Amniotic stem cell (primary cell): Measurements from ENCODE around the gene CR1.
"Not testable (repeated sequence)": the region's sequence is repeated elsewhere in the genome, so short reads cannot be mapped to it uniquely, and the experiment has no call there.

Experiments
- DNase-seq: peaks from one replicate; lab custom pipeline; 2025; lab: John Stamatoyannopoulos, UW

CR1 gene

GRCh38 chr1:207644166-207644851 is 148.4 kb downstream of the CR1 start:
- no peak for DNase-seq

- peak; percentile 7 for DNase-seq
Measured at GRCh38 chr1:207644852-207645634, 149.1 kb downstream of the CR1 start, which contains the start of gene CR1L. Gene CR1L (plus strand): TSS chr1:207645133. CDS start chr1:207645234, 101 bp downstream.

GRCh38 chr1:207645635-207646081 is 149.7 kb downstream of the CR1 start:
- no peak for DNase-seq

- DNase-seq: no peak
Measured at GRCh38 chr1:207646171-207646570, 150.2 kb downstream of the CR1 start.

GRCh38 chr1:207646944-207647579 is 151.1 kb downstream of the CR1 start:
- DNase-seq: no peak

- DNase-seq: no peak
Measured at GRCh38 chr1:207647671-207648333, 151.8 kb downstream of the CR1 start.

- DNase-seq: no peak
Measured at GRCh38 chr1:207648334-207649209, 152.6 kb downstream of the CR1 start.

GRCh38 chr1:207649210-207649753 is 153.3 kb downstream of the CR1 start:
- no peak for DNase-seq

- DNase-seq: no peak
Measured at GRCh38 chr1:207649865-207650580, 154.1 kb downstream of the CR1 start.

GRCh38 chr1:207651583-207651982 is 155.6 kb downstream of the CR1 start:
- no peak for DNase-seq

GRCh38 chr1:207654320-207654719 is 158.4 kb downstream of the CR1 start:
- DNase-seq: no peak

- no peak for DNase-seq
Measured at GRCh38 chr1:207658408-207658807, 162.5 kb downstream of the CR1 start.

GRCh38 chr1:207658904-207659485 is 163.0 kb downstream of the CR1 start:
- no peak for DNase-seq

GRCh38 chr1:207659545-207660153 is 163.7 kb downstream of the CR1 start:
- no peak for DNase-seq

- not testable (repeated sequence) for DNase-seq
Measured at GRCh38 chr1:207661420-207661819, 165.5 kb downstream of the CR1 start.

- no peak for DNase-seq
Measured at GRCh38 chr1:207666342-207666741, 170.4 kb downstream of the CR1 start.

- no peak for DNase-seq
Measured at GRCh38 chr1:207669528-207670009, 173.6 kb downstream of the CR1 start.

- DNase-seq: no peak
Measured at GRCh38 chr1:207670192-207670591, 174.2 kb downstream of the CR1 start.

- DNase-seq: no peak
Measured at GRCh38 chr1:207670997-207671396, 175.0 kb downstream of the CR1 start.
